ENCODE results near the gene ARHGAP10. TPM values are rescaled to one million over a fixed set of nuclear protein-coding genes. Genes with fewer than 3 reads are reported as not detected.

Gene ARHGAP10
- polyA plus RNA-seq, 1 experiment, result 20.2 TPM

- Histone ChIP-seq H3K27me3 (ENCODE audit: control insufficient read depth, insufficient read depth, low read length) (no peaks in the 10 kb centered on the region), H3K36me3 (ENCODE audit: control insufficient read depth, insufficient read depth, low read length) (no peaks in the 10 kb centered on the region), H3K4me3 (ENCODE audit: low read depth, low read length) (no peak overlapping the region)
- no peak for DNase-seq (ENCODE audit: low read depth)
- POLR2A ChIA-PET, result interaction anchor here (0.6 kb wide), 1 partner anchor 27 kb away, joined by 3 read pairs; no protein-coding TSS in a partner anchor
- TF ChIP-seq, protein P1, sequence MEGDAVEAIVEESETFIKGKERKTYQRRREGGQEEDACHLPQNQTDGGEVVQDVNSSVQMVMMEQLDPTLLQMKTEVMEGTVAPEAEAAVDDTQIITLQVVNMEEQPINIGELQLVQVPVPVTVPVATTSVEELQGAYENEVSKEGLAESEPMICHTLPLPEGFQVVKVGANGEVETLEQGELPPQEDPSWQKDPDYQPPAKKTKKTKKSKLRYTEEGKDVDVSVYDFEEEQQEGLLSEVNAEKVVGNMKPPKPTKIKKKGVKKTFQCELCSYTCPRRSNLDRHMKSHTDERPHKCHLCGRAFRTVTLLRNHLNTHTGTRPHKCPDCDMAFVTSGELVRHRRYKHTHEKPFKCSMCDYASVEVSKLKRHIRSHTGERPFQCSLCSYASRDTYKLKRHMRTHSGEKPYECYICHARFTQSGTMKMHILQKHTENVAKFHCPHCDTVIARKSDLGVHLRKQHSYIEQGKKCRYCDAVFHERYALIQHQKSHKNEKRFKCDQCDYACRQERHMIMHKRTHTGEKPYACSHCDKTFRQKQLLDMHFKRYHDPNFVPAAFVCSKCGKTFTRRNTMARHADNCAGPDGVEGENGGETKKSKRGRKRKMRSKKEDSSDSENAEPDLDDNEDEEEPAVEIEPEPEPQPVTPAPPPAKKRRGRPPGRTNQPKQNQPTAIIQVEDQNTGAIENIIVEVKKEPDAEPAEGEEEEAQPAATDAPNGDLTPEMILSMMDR (IDR thresholded peaks at IDR 0.05; ENCODE audit: insufficient read depth, low read depth, low read length), result no peak
- CTCF ChIA-PET, result interaction anchor here (1.0 to 1.8 kb wide), 2 partner anchors 10 to 78 kb away, joined by 3 to 4 read pairs; no protein-coding TSS in a partner anchor
These were observed 54.6 kb downstream of the ARHGAP10 start for GRCh38 chr4:147786531-147786930.

DNA sequence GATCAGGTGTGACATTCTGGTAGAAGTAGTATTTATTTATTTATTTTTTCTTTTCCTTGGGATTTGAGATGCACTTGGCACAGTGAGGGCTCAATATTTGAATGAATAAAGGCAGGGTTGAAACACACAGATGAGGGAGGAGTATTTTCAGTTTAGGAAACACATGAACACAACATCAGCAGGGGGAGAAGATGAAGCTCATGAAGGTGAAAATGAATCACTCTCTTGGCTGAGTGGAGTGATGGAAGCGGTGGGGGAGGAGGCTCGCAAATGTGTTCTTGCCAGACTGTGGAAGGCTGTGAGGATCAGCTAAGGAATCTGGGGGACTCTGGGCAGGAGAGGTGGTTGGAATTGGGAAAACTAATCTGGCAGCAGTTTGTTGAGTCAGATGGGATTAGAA lies 55.3 kb downstream of the ARHGAP10 start:
- no peak overlapping the region for H3K4me3 ChIP-seq (ENCODE audit: low read depth, low read length)
- no peak for DNase-seq (ENCODE audit: low read depth)
- no peaks in the 10 kb centered on the region for H3K36me3 ChIP-seq (ENCODE audit: control insufficient read depth, insufficient read depth, low read length)
- ChIA-PET CTCF (interaction anchor here (0.6 to 1.1 kb wide), 3 partner anchors 12 to 78 kb away, joined by 3 to 4 read pairs (median 4); no protein-coding TSS in a partner anchor), POLR2A (interaction anchor here (0.6 kb wide), 1 partner anchor 27 kb away, joined by 3 read pairs; no protein-coding TSS in a partner anchor)
- TF ChIP-seq, protein P1 (IDR thresholded peaks at IDR 0.05; ENCODE audit: insufficient read depth, low read depth, low read length), result no peak
- H3K27me3 ChIP-seq (ENCODE audit: control insufficient read depth, insufficient read depth, low read length), result no peaks in the 10 kb centered on the region

DNA sequence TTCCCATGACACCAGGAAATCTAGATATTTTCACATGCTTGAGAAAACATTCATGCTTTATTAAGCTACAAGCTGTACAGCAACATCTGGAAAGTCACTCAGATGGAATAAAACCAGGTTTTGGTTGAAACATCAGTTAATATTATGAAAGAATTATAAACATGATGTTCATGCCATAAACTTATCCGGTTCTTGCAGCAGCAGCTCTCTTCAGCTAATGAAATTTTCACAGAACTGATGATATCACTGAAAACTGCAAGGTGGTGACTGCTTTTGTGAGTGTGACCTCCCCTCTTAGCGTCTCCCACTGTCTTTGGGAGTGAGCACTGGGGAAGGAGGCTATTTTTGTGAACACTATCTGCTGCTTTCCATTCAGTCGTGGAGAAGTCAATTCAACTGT lies 56.9 kb downstream of the ARHGAP10 start:
- ChIA-PET POLR2A (no interaction called here), CTCF (interaction anchor here (0.6 to 1.4 kb wide), 5 partner anchors 10 to 80 kb away, joined by 3 to 4 read pairs (median 3); no protein-coding TSS in a partner anchor)
- Histone ChIP-seq H3K4me3 (ENCODE audit: low read depth, low read length) (no peak overlapping the region), H3K36me3 (ENCODE audit: control insufficient read depth, insufficient read depth, low read length) (no peaks in the 10 kb centered on the region), H3K27me3 (ENCODE audit: control insufficient read depth, insufficient read depth, low read length) (no peaks in the 10 kb centered on the region)
- DNase-seq (ENCODE audit: low read depth), result no peak
- TF ChIP-seq, protein P1 (IDR thresholded peaks at IDR 0.05; ENCODE audit: insufficient read depth, low read depth, low read length), result no peak

- ChIA-PET POLR2A (interaction anchor here (0.7 kb wide), 1 partner anchor 131 kb away, joined by 8 read pairs; no protein-coding TSS in a partner anchor), CTCF (interaction anchor here (0.9 to 1.1 kb wide), 2 partner anchors 9 to 77 kb away, joined by 3 read pairs; no protein-coding TSS in a partner anchor)
- Histone ChIP-seq H3K4me3 (ENCODE audit: low read depth, low read length) (no peak overlapping the region), H3K36me3 (ENCODE audit: control insufficient read depth, insufficient read depth, low read length) (no peaks in the 10 kb centered on the region), H3K27me3 (ENCODE audit: control insufficient read depth, insufficient read depth, low read length) (no peaks in the 10 kb centered on the region)
- no peak for DNase-seq (ENCODE audit: low read depth)
- TF ChIP-seq, protein P1 (IDR thresholded peaks at IDR 0.05; ENCODE audit: insufficient read depth, low read depth, low read length), result no peak
These were observed 57.7 kb downstream of the ARHGAP10 start for GRCh38 chr4:147789596-147789995.

DNA sequence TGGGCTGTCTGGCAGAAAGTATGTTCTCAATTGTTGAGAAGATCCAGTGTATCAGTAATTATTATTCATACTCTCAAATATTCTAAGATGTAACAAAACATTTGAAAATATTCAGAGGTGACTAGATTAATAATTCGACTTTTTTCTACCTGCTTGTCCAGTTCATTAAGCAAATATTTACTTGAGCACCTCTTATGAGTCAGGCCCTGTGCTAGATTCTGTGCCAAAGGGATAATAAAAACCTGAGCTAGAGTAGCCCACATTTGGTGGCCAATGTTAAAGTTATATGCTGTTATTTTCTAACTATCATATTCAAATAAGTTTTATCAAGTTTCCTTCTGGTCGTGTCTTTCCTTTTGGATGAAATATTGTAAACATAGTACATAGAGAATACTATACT lies 58.5 kb downstream of the ARHGAP10 start:
- no peak for DNase-seq (ENCODE audit: low read depth)
- Histone ChIP-seq H3K4me3 (ENCODE audit: low read depth, low read length) (no peak overlapping the region), H3K36me3 (ENCODE audit: control insufficient read depth, insufficient read depth, low read length) (no peaks in the 10 kb centered on the region), H3K27me3 (ENCODE audit: control insufficient read depth, insufficient read depth, low read length) (no peaks in the 10 kb centered on the region)
- ChIA-PET CTCF (no interaction called here), POLR2A (no interaction called here)
- TF ChIP-seq, protein P1 (IDR thresholded peaks at IDR 0.05; ENCODE audit: insufficient read depth, low read depth, low read length), result no peak

Data from BJ (cell line).